ENCODE measurements around the gene CBARP.

The CBARP gene

GRCh38 chr19:1223018-1223855 lies 14.6 kb downstream of the CBARP start:
- TF ChIP-seq CTCF (IDR thresholded peaks at IDR 0.05; ENCODE audit: low read depth, low read length), result peak; percentile 69
- no peak for TF ChIP-seq EZH2phosphoT487 (IDR thresholded peaks at IDR 0.05; ENCODE audit: low read depth)
- Histone ChIP-seq H3K27ac (ENCODE audit: low read length) (no peak overlapping the region), H3K4me1 (ENCODE audit: low read length) (no peaks in the 10 kb centered on the region), H3K4me3 (ENCODE audit: low read length) (no peak overlapping the region), H4K20me1 (ENCODE audit: insufficient read depth, low read length) (peaks cover 16% of the 10 kb centered on the region), H3K79me2 (ENCODE audit: low read length) (peaks cover 6% of the 10 kb centered on the region; the same call in 1 of the 2 replicates), H2AFZ (ENCODE audit: low read depth, low read length) (no peak overlapping the region), H3K27me3 (ENCODE audit: low read depth, low read length) (no peaks in the 10 kb centered on the region), H3K4me2 (ENCODE audit: low read length) (no peak overlapping the region), H3K36me3 (replicated peaks; ENCODE audit: low read depth, low read length) (peaks cover 21% of the 10 kb centered on the region), H3K9ac (ENCODE audit: low read length) (no peak overlapping the region), H3K9me3 (ENCODE audit: insufficient read depth, low read length) (no peaks in the 10 kb centered on the region)

DNA sequence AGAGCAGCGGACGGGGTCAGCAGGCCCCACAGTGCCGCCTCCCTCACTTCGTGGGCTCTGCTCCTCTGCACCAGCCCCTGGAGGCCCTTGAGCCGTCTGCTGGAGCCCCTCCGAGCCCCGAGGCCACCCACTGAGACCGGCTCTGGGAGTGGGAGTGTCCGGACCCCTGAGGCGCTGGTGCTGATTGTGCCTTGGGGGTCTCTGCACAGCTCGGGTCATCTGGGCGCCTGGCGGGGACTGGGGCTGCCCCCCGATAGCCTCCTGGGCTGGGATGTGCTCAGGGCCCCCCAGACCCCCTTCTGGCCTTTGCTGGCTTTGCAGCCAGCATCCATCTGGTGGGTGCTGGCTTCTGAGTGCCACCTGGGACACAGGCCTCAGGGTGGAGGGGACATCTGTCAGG lies 15.4 kb downstream of the CBARP start:
- Histone ChIP-seq H3K4me2 (ENCODE audit: low read length) (no peak overlapping the region), H3K27ac (ENCODE audit: low read length) (no peak overlapping the region), H3K4me3 (ENCODE audit: low read length) (no peak overlapping the region), H3K9me3 (ENCODE audit: insufficient read depth, low read length) (no peaks in the 10 kb centered on the region), H3K4me1 (ENCODE audit: low read length) (no peaks in the 10 kb centered on the region), H3K36me3 (replicated peaks; ENCODE audit: low read depth, low read length) (peaks cover 13% of the 10 kb centered on the region), H3K79me2 (ENCODE audit: low read length) (peaks cover 13% of the 10 kb centered on the region; the same call in 1 of the 2 replicates), H4K20me1 (ENCODE audit: insufficient read depth, low read length) (peaks cover 24% of the 10 kb centered on the region), H3K9ac (ENCODE audit: low read length) (no peak overlapping the region), H2AFZ (ENCODE audit: low read depth, low read length) (no peak overlapping the region), H3K27me3 (ENCODE audit: low read depth, low read length) (no peaks in the 10 kb centered on the region)
- TF ChIP-seq CTCF (IDR thresholded peaks at IDR 0.05; ENCODE audit: low read depth, low read length) (no peak), EZH2phosphoT487 (IDR thresholded peaks at IDR 0.05; ENCODE audit: low read depth) (no peak)

- H3K9ac ChIP-seq (ENCODE audit: low read length), result no peak overlapping the region
- no peaks in the 10 kb centered on the region for H3K27me3 ChIP-seq (ENCODE audit: low read depth, low read length)
- H3K27ac ChIP-seq (ENCODE audit: low read length), result no peak overlapping the region
- peaks cover 18% of the 10 kb centered on the region; the same call in 1 of the 2 replicates for H3K79me2 ChIP-seq (ENCODE audit: low read length)
- H3K9me3 ChIP-seq (ENCODE audit: insufficient read depth, low read length), result no peaks in the 10 kb centered on the region
- H4K20me1 ChIP-seq (ENCODE audit: insufficient read depth, low read length), result peaks cover 29% of the 10 kb centered on the region
- no peak overlapping the region for H3K4me3 ChIP-seq (ENCODE audit: low read length)
- H2AFZ ChIP-seq (ENCODE audit: low read depth, low read length), result no peak overlapping the region
- no peaks in the 10 kb centered on the region for H3K4me1 ChIP-seq (ENCODE audit: low read length)
- H3K36me3 ChIP-seq (replicated peaks; ENCODE audit: low read depth, low read length), result peaks cover 11% of the 10 kb centered on the region
- TF ChIP-seq EZH2phosphoT487 (IDR thresholded peaks at IDR 0.05; ENCODE audit: low read depth) (no peak), CTCF (IDR thresholded peaks at IDR 0.05; ENCODE audit: low read depth, low read length) (no peak)
- no peak overlapping the region for H3K4me2 ChIP-seq (ENCODE audit: low read length)
These were observed 15.9 kb downstream of the CBARP start for GRCh38 chr19:1221904-1222255.

DNA sequence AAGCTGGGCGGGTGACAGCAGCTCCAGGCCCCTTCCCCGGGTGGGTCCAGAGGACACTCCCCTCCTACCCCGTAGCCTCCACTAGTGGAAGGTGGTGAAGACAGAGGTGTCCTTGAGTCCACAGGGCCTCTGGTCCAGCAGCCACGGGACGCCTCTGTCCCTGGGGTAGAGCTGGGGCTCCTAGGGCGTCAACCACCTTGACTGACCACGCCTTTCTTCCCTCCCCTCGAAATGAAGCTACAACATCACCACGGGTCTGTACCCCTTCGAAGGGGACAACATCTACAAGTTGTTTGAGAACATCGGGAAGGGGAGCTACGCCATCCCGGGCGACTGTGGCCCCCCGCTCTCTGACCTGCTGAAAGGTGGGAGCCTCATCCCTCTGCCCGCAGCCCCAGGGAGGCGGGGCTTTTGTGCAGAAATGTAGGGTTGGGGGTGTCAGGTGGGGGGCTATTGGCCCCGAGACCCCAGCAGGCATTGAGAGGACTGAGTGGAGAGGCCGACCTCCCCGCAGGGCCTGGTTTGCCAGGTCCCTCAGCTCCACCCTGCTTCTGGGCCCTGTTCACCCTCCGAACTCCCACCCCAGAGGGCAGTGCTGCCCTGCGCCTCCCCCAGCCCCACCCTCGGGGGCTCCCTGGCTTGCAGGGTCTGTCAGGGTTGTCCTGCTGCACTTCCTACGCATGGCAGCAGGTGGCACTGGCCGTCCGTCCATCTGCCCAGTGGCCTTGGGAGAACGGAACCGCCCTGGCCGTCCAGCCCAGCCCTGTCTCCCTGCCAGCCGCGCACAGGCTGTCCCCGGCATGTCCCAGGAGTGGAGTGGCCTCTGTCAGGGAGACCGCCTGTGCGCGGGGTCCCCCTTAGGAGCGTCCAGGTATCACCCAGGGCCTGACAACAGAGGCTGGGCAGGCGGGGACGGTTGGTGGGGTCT lies 16.6 kb downstream of the CBARP start:
- Histone ChIP-seq H3K27me3 (ENCODE audit: low read depth, low read length) (no peaks in the 10 kb centered on the region), H3K4me3 (ENCODE audit: low read length) (no peak overlapping the region), H3K4me2 (ENCODE audit: low read length) (no peak overlapping the region), H3K9ac (ENCODE audit: low read length) (no peak overlapping the region), H3K79me2 (ENCODE audit: low read length) (peaks cover 24% of the 10 kb centered on the region), H2AFZ (ENCODE audit: low read depth, low read length) (no peak overlapping the region), H3K9me3 (ENCODE audit: insufficient read depth, low read length) (no peaks in the 10 kb centered on the region), H3K4me1 (ENCODE audit: low read length) (no peaks in the 10 kb centered on the region), H4K20me1 (ENCODE audit: insufficient read depth, low read length) (peaks cover 32% of the 10 kb centered on the region), H3K27ac (ENCODE audit: low read length) (no peak overlapping the region), H3K36me3 (replicated peaks; ENCODE audit: low read depth, low read length) (peaks cover 7% of the 10 kb centered on the region)
- TF ChIP-seq CTCF (IDR thresholded peaks at IDR 0.05; ENCODE audit: low read depth, low read length) (peak; percentile 53), EZH2phosphoT487 (IDR thresholded peaks at IDR 0.05; ENCODE audit: low read depth) (no peak)
